GM12801 (cell line): ENCODE results near the gene KANK4.

Source experiments
- TF ChIP-seq, protein P1 (sequence below): IDR thresholded peaks from one replicate; pipeline ENCODE4 v1.5.1; 2011; ENCODE audit warnings: control low read depth; ENCODE audit not compliant: insufficient read length; ENCODE audit errors: extremely low read depth

The KANK4 gene

DNA sequence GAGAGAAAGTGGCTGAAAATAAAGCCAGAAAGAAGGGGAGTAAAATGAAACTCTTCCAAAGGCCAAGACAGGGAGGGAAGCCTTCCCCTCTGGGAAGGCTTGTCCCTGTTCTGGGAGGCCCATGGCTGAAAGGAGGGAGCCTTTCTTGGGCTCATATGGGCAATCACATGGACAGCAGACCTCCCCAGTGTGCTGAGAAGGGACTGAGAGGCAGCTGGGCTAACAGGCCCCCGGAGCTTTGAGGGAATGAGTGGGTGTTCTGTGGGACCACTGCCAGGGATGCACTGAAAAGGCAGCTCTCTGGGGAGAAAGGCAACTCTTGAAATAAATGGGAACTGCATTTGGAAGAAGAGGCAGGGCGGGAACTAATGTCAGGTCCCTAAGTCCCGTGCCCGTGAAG, 39.1 kb downstream of the KANK4 start:
- TF ChIP-seq, protein P1, sequence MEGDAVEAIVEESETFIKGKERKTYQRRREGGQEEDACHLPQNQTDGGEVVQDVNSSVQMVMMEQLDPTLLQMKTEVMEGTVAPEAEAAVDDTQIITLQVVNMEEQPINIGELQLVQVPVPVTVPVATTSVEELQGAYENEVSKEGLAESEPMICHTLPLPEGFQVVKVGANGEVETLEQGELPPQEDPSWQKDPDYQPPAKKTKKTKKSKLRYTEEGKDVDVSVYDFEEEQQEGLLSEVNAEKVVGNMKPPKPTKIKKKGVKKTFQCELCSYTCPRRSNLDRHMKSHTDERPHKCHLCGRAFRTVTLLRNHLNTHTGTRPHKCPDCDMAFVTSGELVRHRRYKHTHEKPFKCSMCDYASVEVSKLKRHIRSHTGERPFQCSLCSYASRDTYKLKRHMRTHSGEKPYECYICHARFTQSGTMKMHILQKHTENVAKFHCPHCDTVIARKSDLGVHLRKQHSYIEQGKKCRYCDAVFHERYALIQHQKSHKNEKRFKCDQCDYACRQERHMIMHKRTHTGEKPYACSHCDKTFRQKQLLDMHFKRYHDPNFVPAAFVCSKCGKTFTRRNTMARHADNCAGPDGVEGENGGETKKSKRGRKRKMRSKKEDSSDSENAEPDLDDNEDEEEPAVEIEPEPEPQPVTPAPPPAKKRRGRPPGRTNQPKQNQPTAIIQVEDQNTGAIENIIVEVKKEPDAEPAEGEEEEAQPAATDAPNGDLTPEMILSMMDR: no peak

DNA sequence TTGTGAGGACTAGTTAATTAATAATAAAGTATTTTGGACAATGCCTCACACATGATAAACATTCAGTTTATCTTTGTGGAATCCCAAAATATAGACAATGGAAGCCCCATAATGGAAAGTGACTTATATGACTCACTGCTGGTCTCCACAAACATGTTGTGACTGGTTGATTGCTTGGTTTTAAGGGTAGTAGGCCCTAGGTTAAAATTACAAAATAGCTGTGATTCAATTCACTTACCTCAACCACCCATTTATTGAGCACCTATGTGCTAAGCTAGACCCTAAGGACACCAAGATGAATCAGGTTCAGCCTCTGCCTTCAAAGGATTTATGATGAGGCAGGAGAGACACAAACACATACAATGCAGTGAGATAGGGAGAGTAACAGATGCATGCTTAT, 42.4 kb downstream of the KANK4 start:
- TF ChIP-seq, protein P1: no peak

DNA sequence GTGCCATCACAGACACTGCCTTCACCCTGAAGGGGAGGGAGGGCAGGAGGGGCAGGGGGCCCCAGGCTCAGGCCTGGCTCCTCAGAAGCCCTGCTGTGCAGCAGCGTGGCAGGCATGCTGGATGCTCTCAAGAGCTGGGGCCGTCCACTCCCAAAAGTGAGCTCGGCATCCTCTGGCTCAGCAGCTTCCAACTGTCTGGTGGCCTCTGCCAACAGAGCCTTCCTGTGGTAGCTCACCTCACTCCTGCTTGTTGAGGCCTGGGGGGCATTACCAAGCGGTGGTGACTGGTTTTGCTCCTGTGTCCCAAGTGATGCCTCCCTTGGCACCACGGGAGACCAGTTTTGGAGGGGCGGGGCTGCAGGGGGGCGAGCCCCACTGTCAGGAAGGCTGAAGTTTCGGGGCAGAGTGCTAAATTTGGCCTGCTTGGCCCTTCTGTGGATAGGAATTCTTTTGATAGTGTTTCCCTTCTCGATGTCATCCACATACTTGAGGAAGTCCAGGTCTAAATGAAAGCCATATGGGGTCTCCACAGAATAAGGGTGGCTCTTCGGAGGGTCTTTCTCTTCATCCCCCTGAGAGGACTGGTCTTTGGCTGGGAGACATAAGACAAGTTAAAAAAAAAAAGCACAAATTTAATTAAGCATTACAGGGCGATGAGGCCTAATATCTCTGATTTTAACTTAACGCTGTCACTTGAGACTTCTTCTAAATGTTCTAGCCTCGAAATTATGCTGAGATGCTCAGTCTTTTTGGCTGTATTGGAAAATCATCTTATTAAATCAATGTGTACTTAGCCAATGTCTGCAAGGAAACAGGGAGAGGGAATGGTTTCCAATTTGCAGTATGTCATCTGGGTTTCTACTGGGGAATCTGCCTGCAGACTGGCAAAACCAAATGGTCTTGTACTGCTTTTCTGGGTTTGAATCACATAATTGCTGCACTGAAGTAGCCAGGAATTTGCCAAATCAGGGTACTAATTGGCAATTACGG, 44.4 kb downstream of the KANK4 start:
- TF ChIP-seq, protein P1: no peak

DNA sequence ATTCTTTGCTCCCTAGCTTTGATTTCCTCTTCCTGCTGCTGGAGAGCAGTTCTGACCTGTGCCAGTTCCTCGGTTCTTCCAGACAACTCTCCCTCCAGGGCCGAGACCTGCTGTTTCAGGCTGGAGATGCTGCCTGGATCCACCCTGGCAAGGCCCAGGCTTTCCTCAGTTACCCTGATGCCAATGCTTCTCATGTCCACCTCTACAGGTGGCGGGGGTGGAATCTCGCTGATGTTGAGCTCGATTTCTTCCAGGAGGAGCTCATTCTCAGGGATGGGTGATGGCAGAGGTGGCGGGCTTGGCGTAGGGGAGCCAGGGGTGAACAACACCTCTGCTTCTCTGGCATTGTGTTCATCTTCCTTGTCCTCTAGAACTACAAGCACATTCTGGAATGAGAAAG, 45.3 kb downstream of the KANK4 start:
- TF ChIP-seq, protein P1: no peak

DNA sequence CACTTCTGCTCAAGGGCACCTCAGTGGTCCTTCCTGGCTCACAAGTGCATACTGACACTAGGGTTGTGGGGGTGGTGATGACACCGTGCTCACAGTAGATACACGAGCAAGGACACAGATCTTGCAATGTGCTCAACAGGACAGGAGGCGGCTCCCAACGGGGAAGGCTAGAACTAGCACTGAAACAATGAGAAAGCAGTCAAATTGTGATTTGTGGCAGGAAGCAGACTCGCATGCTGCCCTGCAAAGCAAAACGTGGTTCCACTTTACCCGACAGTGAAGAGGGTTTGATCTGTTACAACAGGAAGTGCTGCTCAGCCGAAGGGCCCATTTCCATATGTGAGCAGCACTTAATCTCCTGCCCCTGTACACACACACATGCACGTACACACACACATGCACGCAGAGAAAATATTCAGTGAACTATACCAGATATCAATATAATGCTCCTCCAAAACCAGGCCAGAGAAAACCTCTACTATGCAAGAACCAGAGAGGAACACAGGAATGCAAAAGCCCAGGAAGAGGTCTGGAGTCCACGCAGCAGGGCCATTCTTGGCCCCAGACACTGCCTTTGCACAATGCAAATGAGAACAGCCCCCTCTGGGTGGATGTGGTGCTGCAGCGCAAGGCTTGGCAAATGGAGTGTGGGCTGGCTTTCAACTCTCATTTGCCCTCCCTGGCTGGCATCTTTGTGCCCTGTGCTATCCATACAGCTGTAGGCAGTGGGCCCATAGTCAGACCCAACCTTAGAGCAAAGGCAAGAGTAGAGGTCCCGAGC, 47.1 kb downstream of the KANK4 start:
- TF ChIP-seq, protein P1: no peak

DNA sequence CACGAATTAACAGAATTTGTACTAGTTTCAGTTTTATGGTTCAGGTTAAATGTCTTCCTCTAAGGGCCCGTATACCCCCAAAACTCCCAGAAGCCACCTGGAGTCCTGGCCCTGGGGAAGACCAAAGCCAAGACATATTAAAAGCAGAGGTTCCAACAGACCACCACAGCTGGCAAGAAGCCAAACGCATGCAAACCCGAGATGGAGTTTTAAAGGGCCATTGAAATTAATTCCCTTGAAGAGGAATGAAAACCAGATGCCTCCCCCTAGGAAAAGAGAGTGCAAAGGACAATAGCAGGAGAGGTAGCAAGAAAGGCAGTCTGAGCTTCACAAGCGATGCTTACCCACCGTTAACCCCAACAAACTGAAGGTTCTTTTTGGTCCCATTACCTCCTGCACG, 48.1 kb downstream of the KANK4 start:
- TF ChIP-seq, protein P1: no peak

DNA sequence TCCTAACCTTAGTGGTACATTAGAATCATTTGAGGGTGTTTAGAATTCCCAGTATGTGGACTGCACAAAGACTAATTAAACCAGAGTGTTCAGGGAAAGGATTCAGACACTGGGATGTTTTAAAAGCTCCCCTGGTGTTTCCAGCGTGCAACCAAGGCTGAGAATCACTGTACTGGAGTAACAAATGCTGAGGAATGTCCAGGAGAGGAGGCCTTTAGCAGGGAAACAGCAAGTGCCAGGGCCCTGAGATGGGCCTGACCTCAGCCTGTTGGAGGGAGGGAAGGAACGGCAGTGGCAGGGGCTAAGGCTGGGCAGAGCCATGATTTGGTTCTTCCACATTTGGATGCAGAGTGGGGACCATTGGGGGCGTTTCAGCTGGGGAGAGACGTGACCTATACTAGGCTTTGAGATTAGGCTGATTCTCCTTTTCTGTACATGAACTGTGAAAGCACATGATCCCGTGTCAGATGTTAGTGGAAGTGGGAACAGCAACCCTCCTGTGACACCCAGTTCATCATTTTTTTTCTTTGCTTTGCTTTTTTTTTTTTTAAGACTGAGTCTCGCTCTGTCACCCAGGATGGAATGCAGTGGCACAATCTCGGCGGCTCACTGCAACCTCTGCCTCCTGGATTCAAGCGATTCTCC, 49.3 kb downstream of the KANK4 start:
- TF ChIP-seq, protein P1: no peak
